HG03378 (cell line): Measurements from ENCODE around the gene EMILIN2.

Experiments used
- ATAC-seq: cut with Tn5 transposase; IDR thresholded peaks from one replicate; pipeline ENCODE4 v1.9.1; 2021; ENCODE audit warnings: mild to moderate bottlenecking, moderate library complexity; ENCODE audit not compliant: unreplicated experiment

EMILIN2 gene

DNA sequence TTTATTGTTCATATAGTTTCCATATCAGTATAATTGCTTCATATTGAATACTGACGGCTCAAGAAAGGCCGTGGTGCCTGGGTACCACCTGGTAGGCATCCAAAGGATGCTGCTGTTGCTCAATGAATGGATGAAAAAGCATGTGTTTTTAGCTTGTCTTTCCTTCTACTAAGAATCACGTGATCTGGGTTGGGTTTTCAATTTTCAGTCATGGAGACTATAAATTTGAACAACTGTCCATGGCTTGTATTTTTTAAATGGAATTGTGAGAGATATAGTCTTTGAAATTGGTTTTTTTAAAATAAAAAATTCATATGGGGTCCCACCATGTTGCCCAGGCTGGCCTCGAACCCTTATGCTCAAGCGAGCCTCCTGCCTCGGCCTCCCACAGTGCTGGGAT, 25.3 kb downstream of the EMILIN2 start:
- ATAC-seq: no peak

DNA sequence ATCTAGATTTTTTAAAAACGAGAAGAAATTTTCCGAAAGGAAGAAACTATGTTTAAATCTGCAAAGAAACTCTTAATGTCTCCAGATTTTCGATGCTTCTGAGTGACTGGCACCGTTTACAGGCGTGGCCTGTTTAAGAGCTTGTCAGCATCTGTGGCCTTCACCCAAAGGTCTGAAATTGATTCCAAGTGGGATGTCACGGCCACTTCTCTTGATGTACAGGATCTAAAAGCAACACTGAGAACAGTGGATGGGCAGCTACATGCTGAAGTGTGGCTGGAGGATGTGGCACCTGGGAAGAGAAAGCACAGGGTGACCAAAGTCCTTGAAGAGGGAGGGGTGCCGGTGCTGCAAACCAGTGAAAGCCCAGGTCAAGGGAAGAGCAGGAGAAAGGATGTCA, 28.0 kb downstream of the EMILIN2 start:
- ATAC-seq: no peak

DNA sequence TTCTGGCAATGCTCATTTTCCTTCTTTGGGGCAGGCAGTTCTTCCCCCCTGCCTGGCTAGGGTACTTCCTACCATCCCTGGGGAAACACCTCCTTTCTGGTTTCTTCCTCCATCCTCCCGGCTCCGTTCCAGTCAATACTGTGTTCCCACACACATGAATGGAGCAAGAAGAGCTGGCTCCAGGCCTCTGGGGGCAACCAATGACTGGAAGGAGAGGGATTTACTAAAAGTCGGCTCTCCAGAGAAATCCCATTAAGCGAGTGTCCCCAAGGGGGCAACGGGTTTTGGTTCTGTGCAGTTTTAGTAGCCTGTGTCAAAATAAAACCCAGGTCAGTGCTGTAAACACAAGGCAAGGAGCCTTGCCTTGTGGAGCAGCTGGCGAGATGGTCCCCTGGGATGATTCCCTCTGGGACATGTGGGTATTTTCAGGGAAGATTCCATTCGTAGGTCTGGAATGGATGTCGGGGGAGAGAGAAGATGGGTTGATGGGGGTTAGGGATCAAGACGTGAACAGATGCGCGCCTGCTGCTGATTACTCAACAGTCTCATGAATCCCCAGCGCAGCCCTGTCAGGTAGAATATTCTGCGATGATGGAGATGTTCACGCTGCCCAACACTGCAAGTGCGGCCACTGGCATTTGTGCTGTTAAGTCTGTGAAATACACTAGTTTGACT, 32.0 kb downstream of the EMILIN2 start:
- ATAC-seq: no peak

DNA sequence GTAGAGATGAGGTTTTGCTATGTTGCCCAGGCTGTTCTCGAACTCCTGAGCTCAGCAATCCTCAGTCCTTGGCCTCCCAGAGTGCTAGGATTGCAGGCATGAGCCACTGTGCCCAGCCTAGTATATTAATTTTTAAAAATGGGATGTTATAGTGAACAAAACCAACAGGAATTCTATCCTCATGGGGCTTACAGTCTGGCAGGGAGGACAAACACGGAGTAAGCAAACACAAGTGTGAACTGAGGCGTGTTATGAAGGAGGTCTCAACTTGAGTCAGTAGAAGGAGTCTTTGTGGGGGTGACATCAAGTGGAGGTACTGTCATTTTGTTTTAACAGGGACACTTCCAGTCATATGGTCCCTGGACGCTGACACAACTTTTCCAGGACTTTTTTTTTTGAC, 33.1 kb downstream of the EMILIN2 start:
- no peak for ATAC-seq

DNA sequence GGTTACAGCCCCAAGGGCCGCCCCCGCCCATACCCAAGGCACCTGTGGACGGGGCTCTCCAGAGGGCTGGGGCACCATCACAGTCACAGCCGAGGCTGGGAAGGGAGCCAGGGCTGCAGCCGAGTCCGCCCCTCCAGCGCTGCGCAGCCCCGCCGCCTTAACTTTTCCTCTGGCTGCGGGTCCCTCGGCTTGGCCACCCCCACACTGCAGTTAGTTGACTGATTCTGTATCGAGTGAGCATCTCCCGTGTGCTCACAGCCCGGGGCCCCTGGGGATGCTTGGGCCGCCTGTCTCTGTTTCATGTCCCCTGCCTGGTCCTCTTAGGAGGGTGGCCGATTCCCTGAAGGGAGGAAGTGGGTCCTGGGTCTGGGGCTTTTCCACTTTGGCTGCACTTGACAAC, 33.7 kb downstream of the EMILIN2 start:
- ATAC-seq: no peak

DNA sequence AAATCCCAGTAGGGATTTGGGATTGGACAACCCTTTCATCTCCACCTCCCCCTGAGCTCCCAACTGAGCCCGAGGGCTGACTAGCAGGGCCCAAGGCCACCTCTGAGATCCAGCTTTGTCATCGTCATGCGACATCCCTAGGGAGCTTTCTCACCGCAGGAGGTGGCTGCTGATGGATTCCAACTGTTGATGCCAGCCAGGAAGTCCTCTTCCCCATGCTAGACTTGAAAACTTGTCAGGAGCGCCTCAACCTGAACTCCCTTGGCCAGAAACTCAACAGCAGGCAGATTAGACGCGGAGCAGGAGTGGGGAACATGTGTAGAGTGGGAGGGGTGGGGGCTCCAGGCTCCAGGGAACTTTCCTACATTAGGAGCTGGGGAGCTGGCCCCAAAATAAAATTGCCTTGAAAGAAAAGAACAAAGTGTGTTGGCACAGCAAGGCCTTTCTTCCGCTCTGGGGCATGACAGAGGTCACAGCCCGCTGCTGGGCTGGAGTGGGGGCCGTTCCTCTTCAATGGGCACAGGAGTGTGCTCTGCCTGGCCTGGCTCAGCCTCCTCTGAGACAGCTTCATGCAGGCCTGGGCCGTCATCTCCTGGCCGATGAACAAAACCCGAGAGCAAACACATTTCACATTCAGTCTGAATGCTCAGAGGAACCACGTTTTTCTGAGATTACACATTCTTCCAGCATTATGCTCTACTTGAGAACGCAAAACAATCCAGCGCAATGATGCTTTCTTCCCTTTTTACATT, 34.5 kb downstream of the EMILIN2 start:
- no peak for ATAC-seq

DNA sequence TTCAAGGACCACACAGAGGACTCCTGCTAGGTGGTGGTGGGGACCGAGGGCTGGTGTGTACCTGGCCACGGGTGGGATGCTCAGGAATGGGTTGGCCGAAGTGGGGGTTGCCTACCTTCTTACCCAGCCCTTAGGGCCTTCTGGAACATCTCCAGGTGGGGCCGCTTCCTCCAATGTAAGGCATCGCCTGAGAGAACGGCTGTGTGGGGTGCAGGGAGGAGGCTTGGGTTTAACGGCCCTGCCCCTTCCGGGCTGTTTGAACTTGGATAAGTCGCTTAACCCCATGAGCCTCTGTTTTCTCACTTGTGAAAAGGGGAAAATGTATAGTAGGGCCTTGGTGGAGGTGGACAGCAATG, 35.0 kb downstream of the EMILIN2 start:
- no peak for ATAC-seq

DNA sequence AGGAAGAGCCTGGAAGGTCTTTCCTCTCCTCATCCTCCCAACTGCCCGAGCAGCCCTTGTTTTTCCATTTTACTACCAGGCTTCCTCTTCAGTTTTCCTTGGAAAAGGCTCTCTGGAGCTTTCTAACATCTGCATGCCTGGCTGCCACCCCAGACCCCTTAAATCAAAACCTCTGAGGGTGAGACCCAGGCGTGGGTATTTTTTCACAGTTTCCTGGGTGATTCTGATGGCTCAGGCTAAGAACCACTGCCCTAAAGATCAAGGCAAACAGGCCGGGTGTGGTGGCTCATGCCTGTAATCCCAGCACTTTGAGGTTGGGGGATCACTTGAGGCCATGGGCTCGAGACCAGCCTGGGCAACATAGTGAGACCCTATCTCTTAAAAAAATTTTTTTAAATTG, 35.4 kb downstream of the EMILIN2 start:
- ATAC-seq: no peak

DNA sequence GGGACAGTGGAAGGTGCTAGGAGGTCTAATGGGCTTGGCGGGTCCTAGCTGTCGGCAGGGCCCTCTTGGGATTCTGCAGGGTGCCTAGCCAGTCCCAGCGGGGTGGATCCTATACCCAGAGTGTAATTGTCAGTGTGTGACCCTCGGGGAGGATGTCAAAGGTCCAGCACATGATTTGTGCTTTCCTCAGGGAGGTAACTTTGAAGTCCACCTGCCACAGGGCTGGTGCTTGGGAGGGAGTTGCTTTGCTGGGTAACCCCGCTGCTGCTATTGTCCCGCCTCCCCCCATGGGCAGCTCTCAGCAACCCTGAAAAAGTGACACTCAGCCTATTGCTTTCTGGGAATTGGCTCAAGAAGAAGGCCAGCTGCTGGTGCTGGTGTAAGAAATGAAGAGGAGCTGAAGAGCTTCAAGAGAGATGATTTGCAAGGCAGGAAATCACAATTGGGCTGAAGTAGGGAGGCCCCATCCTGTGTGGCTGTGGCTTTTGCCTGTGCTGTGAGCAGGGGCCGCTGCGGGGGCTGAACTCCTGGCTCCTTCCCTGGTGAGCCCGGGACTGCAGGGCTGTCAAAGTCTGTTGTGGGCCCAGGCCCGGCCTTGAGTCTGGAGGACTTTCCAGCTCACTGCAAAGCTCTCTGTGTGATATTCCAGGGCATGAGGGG, 36.4 kb downstream of the EMILIN2 start:
- ATAC-seq: peak; percentile 68

DNA sequence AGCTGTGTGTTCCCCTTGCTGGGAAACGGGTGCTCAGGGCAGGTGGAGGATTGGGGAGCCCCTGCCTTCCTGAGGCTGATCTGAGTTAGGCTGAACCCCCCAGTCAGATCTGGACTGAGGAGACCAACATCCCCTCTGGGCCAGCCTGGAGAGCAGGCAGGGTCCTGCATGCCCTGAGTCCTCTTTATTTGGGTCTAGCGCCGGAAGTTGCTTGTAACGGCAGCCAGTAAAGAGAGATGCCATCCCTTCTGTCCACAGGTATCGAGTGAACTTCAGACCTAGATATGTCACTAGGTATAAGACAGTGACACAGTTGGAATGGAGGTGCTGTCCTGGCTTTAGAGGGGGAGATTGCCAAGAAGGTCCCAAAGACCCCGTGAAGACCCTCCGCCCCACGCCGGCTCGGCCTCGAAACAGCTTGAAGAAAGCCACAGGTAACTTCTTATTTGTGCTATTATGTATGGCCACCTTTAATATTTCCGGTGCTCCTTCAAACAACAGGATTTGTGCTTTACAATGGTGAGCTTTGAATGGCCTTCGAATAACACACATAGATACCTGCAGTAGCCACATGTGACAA, 38.0 kb downstream of the EMILIN2 start:
- ATAC-seq: no peak

DNA sequence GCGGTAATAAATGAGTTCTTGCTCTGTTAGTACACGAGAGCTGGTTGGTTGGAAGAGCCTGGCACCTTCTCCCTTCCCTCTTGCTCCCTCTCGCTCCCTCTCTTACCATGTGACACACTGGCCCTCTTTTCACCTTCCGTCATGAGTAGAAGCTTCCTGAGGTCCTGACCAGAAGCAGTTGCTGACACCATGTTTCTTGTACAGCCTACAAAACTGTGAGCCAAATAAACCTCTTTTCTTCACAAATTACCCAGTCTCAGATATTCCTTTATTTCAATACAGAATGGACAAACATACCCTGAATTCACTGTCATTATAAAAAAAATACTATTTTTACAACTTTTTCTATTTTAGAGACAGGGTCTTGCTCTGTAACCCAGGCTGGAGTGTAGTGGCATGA, 40.7 kb downstream of the EMILIN2 start:
- no peak for ATAC-seq

DNA sequence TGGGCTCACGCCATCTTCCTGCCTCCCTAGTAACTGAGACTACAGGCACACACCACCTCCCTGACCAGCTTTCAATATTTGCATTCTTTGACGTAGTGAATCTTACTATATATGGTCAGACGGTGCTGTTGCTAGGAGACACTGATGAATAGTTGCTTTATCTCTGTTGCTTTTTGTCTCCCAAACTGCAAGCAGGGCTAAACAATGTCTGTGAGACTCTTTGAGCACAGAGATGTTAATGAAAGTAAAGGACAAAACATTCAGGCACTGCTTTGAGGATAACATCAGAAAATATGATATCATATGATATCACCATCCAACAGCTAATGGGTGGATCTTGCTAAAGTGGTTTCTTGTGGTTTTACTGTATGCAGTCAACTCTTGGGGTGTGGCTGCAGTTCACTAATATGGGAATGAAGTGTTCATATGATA, 43.0 kb downstream of the EMILIN2 start:
- ATAC-seq: no peak

DNA sequence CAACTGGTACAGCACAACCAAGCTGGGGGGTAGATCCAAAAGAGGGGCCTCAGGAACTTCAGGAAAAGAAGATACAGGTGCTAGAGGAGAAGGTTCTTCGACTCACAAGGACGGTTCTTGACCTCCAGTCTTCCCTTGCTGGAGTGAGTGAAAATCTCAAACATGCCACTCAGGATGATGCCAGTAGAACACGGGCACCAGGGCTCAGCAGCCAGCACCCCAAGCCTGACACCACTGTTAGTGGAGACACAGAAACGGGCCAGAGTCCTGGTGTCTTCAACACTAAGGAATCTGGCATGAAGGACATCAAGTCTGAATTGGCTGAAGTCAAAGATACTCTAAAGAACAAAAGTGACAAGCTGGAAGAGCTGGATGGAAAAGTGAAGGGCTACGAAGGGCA, 43.8 kb downstream of the EMILIN2 start:
- ATAC-seq: no peak

DNA sequence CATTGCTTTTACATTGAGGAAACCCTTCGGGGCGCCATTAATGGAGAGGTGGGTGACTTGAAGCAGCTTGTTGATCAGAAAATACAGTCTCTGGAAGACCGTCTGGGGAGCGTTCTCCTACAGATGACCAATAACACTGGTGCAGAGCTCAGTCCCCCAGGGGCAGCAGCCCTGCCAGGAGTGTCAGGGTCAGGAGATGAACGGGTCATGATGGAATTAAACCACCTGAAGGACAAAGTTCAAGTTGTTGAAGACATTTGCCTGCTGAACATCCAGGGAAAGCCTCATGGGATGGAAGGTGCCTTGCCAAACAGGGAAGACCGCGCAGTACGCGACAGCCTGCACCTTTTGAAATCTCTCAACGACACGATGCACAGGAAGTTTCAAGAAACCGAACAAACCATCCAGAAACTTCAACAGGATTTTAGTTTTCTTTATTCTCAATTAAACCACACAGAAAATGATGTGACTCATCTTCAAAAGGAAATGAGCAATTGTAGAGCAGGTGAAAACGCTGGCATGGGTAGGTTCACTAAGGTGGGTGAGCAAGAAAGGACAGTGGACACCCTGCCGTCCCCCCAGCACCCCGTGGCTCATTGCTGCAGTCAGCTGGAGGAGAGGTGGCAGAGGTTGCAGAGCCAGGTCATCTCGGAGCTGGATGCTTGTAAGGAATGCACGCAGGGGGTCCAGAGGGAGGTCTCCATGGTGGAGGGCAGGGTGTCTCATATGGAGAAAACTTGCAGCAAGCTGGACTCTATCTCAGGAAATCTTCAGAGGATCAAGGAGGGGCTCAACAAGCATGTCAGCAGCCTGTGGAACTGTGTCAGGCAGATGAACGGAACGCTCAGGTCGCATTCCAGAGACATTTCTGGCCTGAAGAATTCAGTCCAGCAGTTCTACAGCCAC, 45.0 kb downstream of the EMILIN2 start:
- no peak for ATAC-seq

DNA sequence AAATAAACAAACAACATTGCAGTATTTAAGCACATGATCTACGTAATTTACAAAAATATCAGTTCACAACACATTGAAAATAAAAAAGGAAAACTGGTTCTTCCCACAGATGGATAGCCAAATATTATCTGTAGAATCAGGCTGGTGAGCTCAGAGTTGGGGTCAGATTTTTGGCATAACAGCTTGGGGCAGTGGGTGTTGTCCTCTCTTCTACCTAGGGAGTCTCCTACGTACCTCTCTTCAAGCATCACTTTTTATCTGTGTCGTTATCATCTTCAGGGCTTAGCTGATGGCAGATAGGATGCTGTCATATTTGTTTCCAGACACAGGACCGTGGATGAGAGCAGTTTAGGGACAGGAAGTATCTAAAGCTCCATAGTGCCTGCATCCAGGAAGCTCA, 46.2 kb downstream of the EMILIN2 start:
- ATAC-seq: no peak

DNA sequence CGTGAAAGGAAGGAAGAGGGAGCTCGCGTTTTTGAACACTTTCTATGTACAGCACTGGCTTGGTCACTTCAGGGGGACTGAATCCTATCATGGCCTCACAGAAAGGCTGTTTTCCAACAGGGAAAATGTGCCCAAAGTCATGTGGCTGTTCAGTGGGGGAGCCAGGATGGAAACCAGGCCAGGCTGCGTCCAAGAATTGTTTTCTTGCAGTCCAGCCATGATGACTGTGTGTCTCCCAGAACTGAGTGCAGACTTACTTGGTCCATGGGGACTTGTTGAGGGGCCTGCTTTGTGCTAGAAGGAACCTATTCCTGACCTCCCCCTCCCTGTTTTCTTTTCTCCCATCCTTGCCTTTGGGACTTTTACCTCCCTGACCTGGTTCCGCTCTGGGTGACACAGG, 46.9 kb downstream of the EMILIN2 start:
- ATAC-seq: no peak

DNA sequence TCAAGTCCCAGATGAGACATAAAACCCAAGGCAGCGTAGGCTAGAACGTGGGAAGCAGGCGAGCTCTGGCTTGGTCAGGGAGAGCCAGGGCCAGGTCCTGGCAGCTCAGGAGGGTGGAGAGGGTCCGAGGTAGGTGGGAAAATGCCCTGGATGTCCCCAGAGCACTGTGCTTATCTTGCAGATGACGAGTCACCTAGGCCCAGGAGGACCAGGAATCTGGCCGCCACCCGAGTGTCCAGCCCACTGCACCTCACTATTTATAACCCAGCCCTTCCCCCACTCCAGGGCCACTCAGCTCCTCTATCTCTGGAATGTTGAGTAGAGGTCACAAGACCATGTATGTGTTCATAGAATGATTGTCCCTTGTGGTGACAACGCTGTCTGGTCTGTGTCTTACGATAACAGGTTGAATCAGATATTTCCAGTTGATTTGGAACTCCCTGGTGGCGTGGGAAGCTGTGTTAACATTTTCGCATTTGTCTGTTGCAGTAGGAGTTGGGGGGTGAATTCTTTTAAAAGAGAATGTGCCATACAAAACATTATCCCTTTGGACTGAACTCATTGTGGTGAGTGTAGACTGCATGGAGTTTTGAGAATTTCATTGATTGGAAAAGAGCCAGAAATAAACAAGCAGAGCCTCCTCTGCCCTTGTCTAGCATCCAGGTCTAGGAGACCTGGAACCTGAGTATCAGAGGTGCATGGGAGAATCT, 47.5 kb downstream of the EMILIN2 start:
- no peak for ATAC-seq

DNA sequence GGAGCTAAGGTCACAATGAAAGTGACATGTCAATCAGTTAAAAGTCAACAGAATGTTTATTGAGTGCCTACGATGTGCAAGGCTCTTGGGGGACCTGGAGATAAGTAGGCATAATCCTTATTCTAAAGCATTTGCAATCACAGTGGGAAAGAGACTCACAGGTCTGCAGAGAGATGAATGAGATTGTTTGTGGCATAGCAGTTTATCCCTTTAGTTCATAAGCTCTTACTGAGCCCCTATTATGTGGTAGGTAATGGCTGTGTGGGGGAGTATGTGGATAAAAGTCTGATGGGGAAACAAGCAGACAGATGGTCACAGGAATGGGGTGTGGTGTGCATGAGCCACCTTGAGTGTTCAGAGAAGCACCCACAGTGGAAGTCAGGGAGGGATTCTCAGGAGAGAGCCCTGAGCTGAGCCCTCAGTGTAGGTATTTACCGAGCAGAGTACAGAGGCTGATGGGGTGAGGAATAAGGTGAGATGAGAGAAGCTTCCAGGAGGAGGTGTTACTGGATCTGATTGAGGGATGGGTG, 48.1 kb downstream of the EMILIN2 start:
- ATAC-seq: no peak

DNA sequence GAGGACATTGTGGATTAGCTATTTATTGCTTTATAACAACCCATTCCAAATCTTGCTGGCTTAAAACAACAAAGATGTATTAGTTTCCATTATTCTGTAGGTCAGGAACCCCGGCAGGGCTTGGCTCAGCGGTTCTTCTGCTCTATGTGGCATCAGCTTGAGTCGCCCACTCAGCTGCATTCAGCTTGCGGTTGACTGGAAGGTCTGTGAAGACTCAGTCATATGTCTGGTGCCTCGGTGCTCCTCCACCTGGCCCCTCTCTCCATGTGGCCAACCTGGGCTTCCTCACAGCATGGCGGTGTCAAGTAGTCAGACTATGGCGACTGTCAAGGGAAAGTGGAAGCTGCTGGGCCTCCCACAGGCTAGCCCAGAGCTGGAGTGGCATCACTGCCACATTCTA, 48.6 kb downstream of the EMILIN2 start:
- ATAC-seq: no peak

DNA sequence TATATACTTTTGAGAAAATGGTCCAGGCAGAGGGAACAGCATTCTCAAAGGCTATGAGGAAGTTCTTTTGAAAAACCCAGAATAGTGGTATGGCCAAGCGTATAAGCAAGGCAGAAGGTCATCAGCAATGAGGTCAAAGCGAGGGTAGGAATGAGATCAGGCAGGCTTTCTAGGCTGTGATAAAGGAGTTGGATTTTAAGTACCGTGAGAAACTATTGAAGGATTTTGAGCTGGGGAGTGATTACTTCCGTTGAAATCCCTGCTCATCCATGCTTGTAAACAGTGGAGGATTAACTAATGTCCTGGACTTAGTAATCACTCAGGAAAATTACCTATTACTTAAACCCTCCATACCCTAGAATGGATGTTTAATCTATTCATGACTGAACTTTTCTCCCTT, 50.2 kb downstream of the EMILIN2 start:
- ATAC-seq: no peak
